MM.1S (cell line): ENCODE results near the gene SHC4.

Experiments used
- DNase-seq: peaks from one replicate; pipeline ENCODE4 v3.0.0-alpha.2; 2015
- H2AFZ ChIP-seq: fragments of 300-600 bp; sonication (generic); 2 replicates; pipeline ENCODE4 v1.6.0; 2016; ENCODE audit warnings: antibody characterized with exemption, low read length
- H3F3A ChIP-seq: fragments of 300-600 bp; sonication (generic); 2 replicates; pipeline ENCODE4 v1.6.1; 2016; ENCODE audit warnings: mild to moderate bottlenecking, antibody characterized with exemption, low read length, moderate library complexity, mixed read lengths; ENCODE audit not compliant: insufficient read depth
- H3K27ac ChIP-seq: fragments of 300-600 bp; sonication (generic); 2 replicates; pipeline ENCODE4 v1.5.1; 2016; ENCODE audit warnings: mild to moderate bottlenecking, low read length
- H3K27me3 ChIP-seq: fragments of 300-600 bp; sonication (generic); replicated peaks from 2 replicates; pipeline ENCODE4 v1.6.0; 2016; ENCODE audit warnings: low read length; ENCODE audit not compliant: insufficient read depth
- H3K36me3 ChIP-seq: fragments of 300-600 bp; sonication (generic); replicated peaks from 2 replicates; pipeline ENCODE4 v1.6.1; 2016; ENCODE audit warnings: mild to moderate bottlenecking, low read length, mixed read lengths; ENCODE audit not compliant: insufficient read depth
- H3K4me1 ChIP-seq: fragments of 300-600 bp; sonication (generic); 2 replicates; pipeline ENCODE4 v1.6.1; 2016; ENCODE audit warnings: low read length, mixed read lengths
- H3K4me2 ChIP-seq: fragments of 300-600 bp; sonication (generic); 2 replicates; pipeline ENCODE4 v1.6.0; 2016; ENCODE audit warnings: low read depth, low read length
- H3K4me3 ChIP-seq: fragments of 300-600 bp; sonication (generic); 2 replicates; pipeline ENCODE4 v1.5.1; 2016; ENCODE audit warnings: low read length, mixed read lengths
- H3K79me2 ChIP-seq: fragments of 300-600 bp; sonication (generic); 2 replicates; pipeline ENCODE4 v1.6.1; 2016; ENCODE audit warnings: mixed run types, low read length, mixed read lengths
- H3K9ac ChIP-seq: fragments of 300-600 bp; sonication (generic); 2 replicates; pipeline ENCODE4 v1.6.1; 2016; ENCODE audit warnings: low read length, mixed read lengths
- H3K9me2 ChIP-seq: fragments of 300-600 bp; sonication (generic); replicated peaks from 2 replicates; pipeline ENCODE4 v1.6.1; 2016; ENCODE audit warnings: mild to moderate bottlenecking, low read length, mixed read lengths; ENCODE audit not compliant: insufficient read depth
- H3K9me3 ChIP-seq: fragments of 300-600 bp; sonication (generic); replicated peaks from 2 replicates; pipeline ENCODE4 v1.6.1; 2016; ENCODE audit warnings: mild to moderate bottlenecking, low read length, mixed read lengths; ENCODE audit not compliant: insufficient read depth
- H4K20me1 ChIP-seq: fragments of 300-600 bp; sonication (generic); 2 replicates; pipeline ENCODE4 v1.6.1; 2016; ENCODE audit warnings: mild to moderate bottlenecking, low read length, moderate library complexity, mixed read lengths; ENCODE audit not compliant: insufficient read depth
- EZH2 ChIP-seq: fragments of 300-600 bp; sonication (generic); optimal IDR thresholded peaks from 2 replicates; pipeline ENCODE3; 2017; ENCODE audit warnings: low read depth, mild to moderate bottlenecking, antibody characterized with exemption, low read length, mixed read lengths
- EZH2phosphoT487 ChIP-seq: fragments of 300-600 bp; sonication (generic); IDR thresholded peaks from 2 replicates; pipeline ENCODE4 v1.6.1; 2018; ENCODE audit warnings: antibody characterized with exemption, low read length
- TF ChIP-seq, protein P1 (sequence below): fragments of 300-600 bp; sonication (generic); IDR thresholded peaks from 2 replicates; pipeline ENCODE4 v1.5.1; 2016; ENCODE audit warnings: antibody characterized with exemption, low read length, mixed read lengths

The SHC4 gene

GRCh38 chr15:48868536-48868935 is 95.2 kb downstream of the SHC4 start:
- no peak overlapping the region for H3K4me3 ChIP-seq
- DNase-seq = no peak

GRCh38 chr15:48868023-48868422 is 95.7 kb downstream of the SHC4 start:
- no peaks in the 10 kb centered on the region for H3K27me3 ChIP-seq
- H3K9me2 ChIP-seq = no peaks in the 10 kb centered on the region
- H3K4me1 ChIP-seq = no peaks in the 10 kb centered on the region
- H3K9ac ChIP-seq = no peak overlapping the region
- H3K36me3 ChIP-seq = no peaks in the 10 kb centered on the region
- H4K20me1 ChIP-seq = no peaks in the 10 kb centered on the region
- no peak overlapping the region for H3K27ac ChIP-seq
- H3K4me2 ChIP-seq = no peak overlapping the region
- H3K9me3 ChIP-seq = no peaks in the 10 kb centered on the region
- no peak for TF ChIP-seq EZH2
- TF ChIP-seq EZH2phosphoT487 = no peak
- H2AFZ ChIP-seq = no peak overlapping the region
- no peaks in the 10 kb centered on the region for H3F3A ChIP-seq
- DNase-seq = no peak
- H3K79me2 ChIP-seq = no peaks in the 10 kb centered on the region
- H3K4me3 ChIP-seq = no peak overlapping the region

More at GRCh38 chr15:48868536-48868935, 95.2 kb downstream of the SHC4 start:
- Histone ChIP-seq H3K4me2 (no peak overlapping the region), H4K20me1 (no peaks in the 10 kb centered on the region), H2AFZ (no peak overlapping the region), H3K36me3 (no peaks in the 10 kb centered on the region), H3K4me1 (no peaks in the 10 kb centered on the region), H3K9ac (no peak overlapping the region), H3K27me3 (no peaks in the 10 kb centered on the region), H3F3A (no peaks in the 10 kb centered on the region), H3K9me3 (no peaks in the 10 kb centered on the region), H3K27ac (no peak overlapping the region), H3K9me2 (no peaks in the 10 kb centered on the region), H3K79me2 (no peaks in the 10 kb centered on the region)
- TF ChIP-seq EZH2 (no peak), EZH2phosphoT487 (no peak)
- TF ChIP-seq, protein P1, sequence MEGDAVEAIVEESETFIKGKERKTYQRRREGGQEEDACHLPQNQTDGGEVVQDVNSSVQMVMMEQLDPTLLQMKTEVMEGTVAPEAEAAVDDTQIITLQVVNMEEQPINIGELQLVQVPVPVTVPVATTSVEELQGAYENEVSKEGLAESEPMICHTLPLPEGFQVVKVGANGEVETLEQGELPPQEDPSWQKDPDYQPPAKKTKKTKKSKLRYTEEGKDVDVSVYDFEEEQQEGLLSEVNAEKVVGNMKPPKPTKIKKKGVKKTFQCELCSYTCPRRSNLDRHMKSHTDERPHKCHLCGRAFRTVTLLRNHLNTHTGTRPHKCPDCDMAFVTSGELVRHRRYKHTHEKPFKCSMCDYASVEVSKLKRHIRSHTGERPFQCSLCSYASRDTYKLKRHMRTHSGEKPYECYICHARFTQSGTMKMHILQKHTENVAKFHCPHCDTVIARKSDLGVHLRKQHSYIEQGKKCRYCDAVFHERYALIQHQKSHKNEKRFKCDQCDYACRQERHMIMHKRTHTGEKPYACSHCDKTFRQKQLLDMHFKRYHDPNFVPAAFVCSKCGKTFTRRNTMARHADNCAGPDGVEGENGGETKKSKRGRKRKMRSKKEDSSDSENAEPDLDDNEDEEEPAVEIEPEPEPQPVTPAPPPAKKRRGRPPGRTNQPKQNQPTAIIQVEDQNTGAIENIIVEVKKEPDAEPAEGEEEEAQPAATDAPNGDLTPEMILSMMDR = no peak

GRCh38 chr15:48866141-48866563 is 97.6 kb downstream of the SHC4 start:
- Histone ChIP-seq H3F3A (no peaks in the 10 kb centered on the region), H3K27me3 (no peaks in the 10 kb centered on the region), H4K20me1 (no peaks in the 10 kb centered on the region), H3K9me3 (no peaks in the 10 kb centered on the region), H3K27ac (no peak overlapping the region), H3K9me2 (no peaks in the 10 kb centered on the region), H3K4me2 (no peak overlapping the region), H3K4me3 (no peak overlapping the region), H2AFZ (no peak overlapping the region), H3K9ac (no peak overlapping the region), H3K79me2 (no peaks in the 10 kb centered on the region), H3K36me3 (no peaks in the 10 kb centered on the region), H3K4me1 (peaks cover 5% of the 10 kb centered on the region; the same call in 1 of the 2 replicates)
- no peak for DNase-seq
- TF ChIP-seq, protein P1 = no peak
- TF ChIP-seq EZH2 (no peak), EZH2phosphoT487 (no peak)

DNA sequence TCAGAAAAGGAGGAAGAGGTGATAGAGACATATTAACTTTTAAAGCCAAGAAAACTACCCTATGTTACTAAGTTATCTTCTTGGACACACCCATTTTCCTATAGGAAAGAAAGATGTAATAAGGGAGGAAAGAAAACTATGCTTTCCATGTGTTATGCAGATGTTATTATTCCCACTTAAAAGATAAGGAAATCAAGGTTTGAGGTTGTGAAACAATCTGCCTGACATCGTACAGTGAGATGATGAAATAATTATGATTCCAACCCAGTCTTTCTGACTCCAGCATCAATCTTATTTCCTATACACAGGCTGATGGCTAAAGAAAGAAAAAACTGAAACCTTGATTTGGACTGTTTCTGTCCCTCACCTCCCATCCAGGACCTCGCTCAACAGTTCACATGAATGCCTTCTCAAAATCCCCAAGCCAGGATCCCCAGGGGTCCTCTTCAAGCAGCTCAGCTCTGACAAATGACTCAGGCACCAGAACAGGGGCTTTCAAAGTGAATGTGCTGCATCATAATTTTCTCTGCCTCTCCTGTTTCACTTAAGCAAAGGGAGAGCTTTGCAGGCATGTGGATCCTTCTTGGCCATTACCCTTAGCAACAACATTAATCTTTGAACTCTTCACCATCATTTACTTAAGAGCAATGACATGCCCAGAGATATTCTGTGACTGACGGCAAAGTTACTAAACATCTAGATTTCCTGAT is 98.2 kb downstream of the SHC4 start:
- H3K27ac ChIP-seq = no peak overlapping the region
- no peak for TF ChIP-seq EZH2phosphoT487
- TF ChIP-seq, protein P1 = no peak

More for the DNA sequence above, 98.2 kb downstream of the SHC4 start:
- Histone ChIP-seq H3K4me2 (no peak overlapping the region), H3K36me3 (no peaks in the 10 kb centered on the region), H3K9ac (no peak overlapping the region), H3F3A (no peaks in the 10 kb centered on the region), H2AFZ (no peak overlapping the region), H3K4me3 (no peak overlapping the region), H3K27me3 (no peaks in the 10 kb centered on the region), H3K9me2 (no peaks in the 10 kb centered on the region), H3K9me3 (no peaks in the 10 kb centered on the region), H4K20me1 (no peaks in the 10 kb centered on the region), H3K79me2 (no peaks in the 10 kb centered on the region), H3K4me1 (peaks cover 5% of the 10 kb centered on the region; the same call in 1 of the 2 replicates)
- DNase-seq = no peak
